Measurements from ENCODE around the gene RHCE. TPM values are rescaled to one million over a fixed set of nuclear protein-coding genes. Genes with fewer than 3 reads are reported as not detected.
"Not testable (repeated sequence)": the region's sequence is repeated elsewhere in the genome, so short reads cannot be mapped to it uniquely, and the experiment has no call there.

Gene RHCE
- total RNA-seq, 1 donor from 2014 or later, result 0.72 TPM

DNA sequence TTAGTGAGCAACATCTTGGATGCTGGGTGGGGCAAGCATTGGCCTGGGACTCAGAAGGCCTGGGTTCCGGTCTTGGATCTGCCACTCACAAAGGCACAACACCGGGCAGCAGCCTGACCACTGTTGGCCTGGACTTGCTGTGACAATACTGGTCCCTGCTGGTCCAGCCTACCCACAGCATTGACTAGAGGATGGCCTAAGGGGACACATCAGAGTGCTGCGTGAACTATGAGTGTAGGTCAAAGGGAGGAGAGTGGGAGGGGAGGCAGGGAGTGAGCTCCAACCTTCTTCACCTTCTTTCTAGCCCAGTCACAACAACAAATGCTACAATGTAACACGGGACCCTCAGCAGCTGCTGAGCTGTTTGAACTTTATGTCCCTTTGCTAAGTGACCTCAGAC is 51.4 kb downstream of the RHCE start:
- TF ChIP-seq, protein P1, sequence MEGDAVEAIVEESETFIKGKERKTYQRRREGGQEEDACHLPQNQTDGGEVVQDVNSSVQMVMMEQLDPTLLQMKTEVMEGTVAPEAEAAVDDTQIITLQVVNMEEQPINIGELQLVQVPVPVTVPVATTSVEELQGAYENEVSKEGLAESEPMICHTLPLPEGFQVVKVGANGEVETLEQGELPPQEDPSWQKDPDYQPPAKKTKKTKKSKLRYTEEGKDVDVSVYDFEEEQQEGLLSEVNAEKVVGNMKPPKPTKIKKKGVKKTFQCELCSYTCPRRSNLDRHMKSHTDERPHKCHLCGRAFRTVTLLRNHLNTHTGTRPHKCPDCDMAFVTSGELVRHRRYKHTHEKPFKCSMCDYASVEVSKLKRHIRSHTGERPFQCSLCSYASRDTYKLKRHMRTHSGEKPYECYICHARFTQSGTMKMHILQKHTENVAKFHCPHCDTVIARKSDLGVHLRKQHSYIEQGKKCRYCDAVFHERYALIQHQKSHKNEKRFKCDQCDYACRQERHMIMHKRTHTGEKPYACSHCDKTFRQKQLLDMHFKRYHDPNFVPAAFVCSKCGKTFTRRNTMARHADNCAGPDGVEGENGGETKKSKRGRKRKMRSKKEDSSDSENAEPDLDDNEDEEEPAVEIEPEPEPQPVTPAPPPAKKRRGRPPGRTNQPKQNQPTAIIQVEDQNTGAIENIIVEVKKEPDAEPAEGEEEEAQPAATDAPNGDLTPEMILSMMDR (IDR thresholded peaks at IDR 0.05; ENCODE audit: unreplicated experiment), result no peak
- Mint-ChIP-seq H3K9me3 (no peaks in the 10 kb centered on the region), H3K27ac (no peak overlapping the region), H3K36me3 (no peaks in the 10 kb centered on the region), H3K4me1 (peaks cover 7% of the 10 kb centered on the region), H3K4me3 (no peak overlapping the region), H3K27me3 (ENCODE audit: low read depth) (no peaks in the 10 kb centered on the region)
- no peak for DNase-seq (ENCODE audit: low spot score in 2 of 2, unreplicated experiment in 2 of 2)

DNA sequence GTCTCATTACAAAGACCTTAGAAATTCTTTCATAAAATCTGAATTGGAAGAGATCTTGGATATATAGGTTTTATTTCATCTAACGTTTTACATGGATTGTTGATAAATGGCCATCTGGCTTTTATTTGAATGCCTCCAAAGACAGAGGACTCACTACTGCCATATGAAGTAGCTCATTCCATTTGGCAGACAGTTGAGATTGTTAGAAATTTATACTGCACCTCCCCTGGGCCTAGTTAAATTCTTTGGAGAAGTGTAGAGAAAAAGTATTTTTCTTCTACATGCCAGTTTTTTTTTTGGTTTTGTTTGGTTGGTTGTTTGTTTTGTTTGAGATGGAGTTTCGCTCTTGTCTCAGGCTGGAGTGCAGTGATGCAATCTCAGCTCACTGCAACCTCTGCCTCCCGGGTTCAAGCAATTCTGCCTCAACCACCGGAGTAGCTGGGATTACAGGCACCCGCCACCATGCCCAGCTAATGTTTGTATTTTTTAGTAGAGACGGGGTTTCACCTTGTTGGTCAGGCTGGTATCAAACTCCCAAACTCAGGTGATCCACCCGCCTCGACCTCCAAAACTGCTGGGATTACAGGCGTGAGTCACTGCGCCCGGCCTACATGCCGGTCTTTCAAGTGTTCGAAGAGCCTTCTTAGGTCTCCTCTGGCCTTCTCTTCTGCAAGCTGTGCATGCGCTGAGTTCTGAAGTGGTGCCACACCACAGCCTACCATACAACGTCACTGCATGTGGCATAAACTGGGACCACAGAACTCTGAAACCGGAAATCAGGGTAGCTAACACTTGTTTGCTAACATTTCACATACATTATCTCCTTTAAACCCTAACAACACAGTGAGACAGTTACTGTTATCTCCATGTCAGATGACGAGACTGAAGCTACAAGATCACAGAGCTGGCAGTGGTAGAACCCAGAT is 57.7 kb downstream of the RHCE start:
- peak overlapping the region; percentile 59 for H3K27ac Mint-ChIP-seq
- H3K4me1 Mint-ChIP-seq; H3K9me3 Mint-ChIP-seq; DNase-seq (ENCODE audit: low spot score in 2 of 2, unreplicated experiment in 2 of 2); H3K27me3 Mint-ChIP-seq (ENCODE audit: low read depth); H3K4me3 Mint-ChIP-seq: not testable (repeated sequence)
- H3K36me3 Mint-ChIP-seq, result peaks cover 19% of the 10 kb centered on the region

DNA sequence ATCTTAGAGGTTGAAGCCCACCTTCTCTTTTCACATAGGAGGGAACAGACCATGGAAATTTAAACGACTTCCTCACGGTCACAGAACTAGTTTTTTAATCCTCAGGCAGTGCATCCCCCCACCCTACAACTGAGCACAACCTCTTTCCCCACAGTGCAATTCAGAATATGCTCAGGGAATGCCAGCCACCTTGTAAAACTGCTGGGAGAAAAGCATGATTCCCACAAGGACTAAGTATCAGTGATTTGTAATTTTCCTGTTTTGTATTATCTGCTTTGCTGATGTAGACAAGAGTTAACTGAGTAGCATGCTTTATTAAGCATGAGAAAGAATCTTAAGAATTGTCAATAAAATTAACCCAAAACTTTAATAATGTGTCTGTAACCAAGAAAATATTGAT is 58.7 kb downstream of the RHCE start:
- Mint-ChIP-seq H3K4me1 (peaks cover 7% of the 10 kb centered on the region), H3K9me3 (no peaks in the 10 kb centered on the region), H3K36me3 (peaks cover 23% of the 10 kb centered on the region), H3K27ac (peak overlapping the region; percentile 66), H3K27me3 (ENCODE audit: low read depth) (no peaks in the 10 kb centered on the region), H3K4me3 (no peak overlapping the region)
- DNase-seq (ENCODE audit: low spot score in 2 of 2, unreplicated experiment in 2 of 2), result no peak
- TF ChIP-seq, protein P1 (IDR thresholded peaks at IDR 0.05; ENCODE audit: unreplicated experiment), result no peak

DNA sequence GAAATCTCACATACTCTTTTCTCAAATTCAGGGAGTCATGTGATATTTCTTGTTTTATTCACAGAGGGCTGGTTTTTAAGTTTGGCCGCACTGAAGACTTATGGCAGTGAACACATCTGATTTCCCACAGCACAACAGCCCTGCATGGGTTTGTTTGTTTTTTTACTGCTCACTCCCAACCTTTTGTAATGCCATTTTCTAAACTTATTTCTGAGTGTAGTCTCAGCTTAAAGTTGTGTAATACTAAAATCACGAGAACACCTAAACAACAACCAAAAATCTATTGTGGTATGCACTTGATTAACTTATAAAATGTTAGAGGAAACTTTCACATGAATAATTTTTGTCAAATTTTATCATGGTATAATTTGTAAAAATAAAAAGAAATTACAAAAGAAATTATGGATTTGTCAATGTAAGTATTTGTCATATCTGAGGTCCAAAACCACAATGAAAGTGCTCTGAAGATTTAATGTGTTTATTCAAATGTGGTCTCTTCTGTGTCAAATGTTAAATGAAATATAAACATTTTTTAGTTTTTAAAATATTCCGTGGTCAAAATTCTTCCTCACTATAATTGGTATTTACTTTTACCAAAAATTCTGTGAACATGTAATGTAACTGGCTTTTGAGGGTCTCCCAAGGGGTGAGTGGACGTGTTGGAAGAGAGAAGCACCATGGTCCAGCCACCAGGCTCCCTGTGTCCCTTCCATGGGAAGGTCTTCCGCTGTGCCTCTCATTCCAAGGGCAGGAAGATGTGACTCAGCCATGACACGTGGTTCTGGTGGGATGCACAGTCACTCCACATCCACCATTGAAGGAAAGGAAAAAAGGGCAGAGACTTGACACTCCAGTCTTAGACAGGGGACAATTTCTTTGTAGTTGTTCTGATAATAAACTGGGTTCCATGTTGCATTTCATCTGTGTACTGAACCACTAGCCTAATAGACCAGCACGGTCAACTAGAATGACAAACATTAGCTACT is 59.7 kb downstream of the RHCE start:
- peak overlapping the region; percentile 20 for H3K27ac Mint-ChIP-seq
- no peak overlapping the region for H3K4me3 Mint-ChIP-seq
- peaks cover 29% of the 10 kb centered on the region for H3K36me3 Mint-ChIP-seq
- TF ChIP-seq, protein P1 (IDR thresholded peaks at IDR 0.05; ENCODE audit: unreplicated experiment), result no peak
- H3K4me1 Mint-ChIP-seq, result peaks cover 7% of the 10 kb centered on the region
- H3K9me3 Mint-ChIP-seq, result no peaks in the 10 kb centered on the region
- no peaks in the 10 kb centered on the region for H3K27me3 Mint-ChIP-seq (ENCODE audit: low read depth)
- DNase-seq (ENCODE audit: low spot score in 2 of 2, unreplicated experiment in 2 of 2), result no peak

DNA sequence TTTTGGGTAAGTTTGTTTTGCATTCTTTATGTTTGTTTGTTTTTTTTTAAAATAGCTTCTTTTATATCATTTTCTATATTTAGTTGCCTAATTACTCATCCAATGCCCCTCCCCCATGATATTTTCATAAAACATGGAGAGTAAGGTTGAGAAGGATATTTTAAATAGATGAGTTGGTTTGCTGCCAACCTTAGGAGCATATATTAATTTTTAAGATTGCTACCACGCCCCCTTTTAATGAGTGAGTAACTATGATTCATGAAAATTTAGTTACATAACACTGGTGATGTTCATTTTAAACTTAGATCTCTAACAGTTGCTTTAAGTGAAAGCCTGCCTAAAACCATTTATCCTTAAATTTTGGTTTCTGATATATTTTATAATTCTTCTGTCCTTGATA is 63.8 kb downstream of the RHCE start:
- H3K9me3 Mint-ChIP-seq, result no peaks in the 10 kb centered on the region
- TF ChIP-seq, protein P1 (IDR thresholded peaks at IDR 0.05; ENCODE audit: unreplicated experiment), result no peak
- no peak overlapping the region for H3K4me3 Mint-ChIP-seq
- DNase-seq (ENCODE audit: low spot score in 2 of 2, unreplicated experiment in 2 of 2), result no peak
- peaks cover 4% of the 10 kb centered on the region for H3K4me1 Mint-ChIP-seq
- no peaks in the 10 kb centered on the region for H3K27me3 Mint-ChIP-seq (ENCODE audit: low read depth)
- H3K27ac Mint-ChIP-seq, result no peak overlapping the region
- peaks cover 34% of the 10 kb centered on the region for H3K36me3 Mint-ChIP-seq
